ENCODE data around the gene ADGRL2. TPM values are rescaled to one million over a fixed set of nuclear protein-coding genes. Genes with fewer than 3 reads are reported as not detected.

Gene ADGRL2
- total RNA-seq, 1 experiment from 2014 or later = 0.20 TPM

DNA sequence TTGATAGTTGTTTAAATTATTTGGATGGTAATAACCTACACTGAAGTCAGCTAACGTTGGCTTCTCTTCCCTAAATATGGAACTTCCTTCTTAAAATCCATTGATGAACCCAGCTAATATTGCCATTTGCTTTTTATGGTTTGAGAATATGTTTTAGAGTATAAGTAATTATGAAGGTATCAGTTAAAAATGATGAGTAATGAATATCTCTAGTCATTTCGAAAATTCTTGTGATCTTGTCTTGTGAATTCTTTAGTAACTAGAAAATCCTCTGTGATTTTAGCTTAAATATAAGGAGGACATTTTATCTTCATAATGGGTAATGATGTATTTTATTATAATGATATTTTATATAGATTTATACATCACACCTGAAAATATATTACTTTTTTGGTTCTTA lies 50.5 kb downstream of the ADGRL2 start:
- H3K36me3 ChIP-seq (ENCODE audit: control insufficient read depth in 1 of 2, insufficient read depth in 2 of 2, low read length in 2 of 2) = no peaks in the 10 kb centered on the region
- intact Hi-C loops (cut with micrococcal nuclease) = no loop called here
- DNase-seq (ENCODE audit: low read depth, low spot score) (no peak), ATAC-seq (no peak)
- no peaks in the 10 kb centered on the region for H3K79me2 ChIP-seq (ENCODE audit: insufficient read depth, low read length)
- no peak overlapping the region for H2AFZ ChIP-seq (ENCODE audit: low read depth, low read length, poor library complexity, severe bottlenecking)
- POLR2A ChIA-PET = no interaction called here
- H3K4me2 ChIP-seq (ENCODE audit: low read length) = no peak overlapping the region
- H3K4me1 ChIP-seq (ENCODE audit: control insufficient read depth in 1 of 2, insufficient read depth in 2 of 2, low read length in 2 of 2) = no peaks in the 10 kb centered on the region
- RAD21 ChIA-PET (ENCODE audit: low non-redundant PET in 1 of 2, low total read pairs in 2 of 2, uncharacterized antibody in 2 of 2, unreplicated experiment in 2 of 2) = no interaction called here
- CTCF ChIA-PET = no interaction called here
- no peaks in the 10 kb centered on the region for H3K9me2 ChIP-seq (ENCODE audit: insufficient read depth)
- 0 out of 2 replicates have a peak, but pooled peaks cover 4% of the 10 kb centered on the region for H3K27me3 ChIP-seq (ENCODE audit: insufficient read depth, low read length)
- no peak overlapping the region for H3K4me3 ChIP-seq (replicated peaks in 1 of 2; ENCODE audit: low read depth in 1 of 2, low read length in 2 of 2)
- H3K27ac ChIP-seq (ENCODE audit: low read depth, low read length) = no peak overlapping the region
- no peaks in the 10 kb centered on the region for H3K9me3 ChIP-seq (ENCODE audit: control insufficient read depth in 1 of 2, insufficient read depth in 1 of 2, low read depth in 1 of 2, low read length in 2 of 2)
- TF ChIP-seq YY1 (IDR thresholded peaks at IDR 0.05; ENCODE audit: extremely low read depth, insufficient replicate concordance, low read depth, low read length) = no peak
- no peak for TF ChIP-seq TCF7L2 (IDR thresholded peaks at IDR 0.05; ENCODE audit: borderline replicate concordance, extremely low read depth, insufficient read depth, insufficient read length)
- TF ChIP-seq SRF (IDR thresholded peaks at IDR 0.05; ENCODE audit: low read depth) = no peak
- no peak for TF ChIP-seq CEBPB (IDR thresholded peaks at IDR 0.05; ENCODE audit: low read depth)
- TF ChIP-seq, protein P1, sequence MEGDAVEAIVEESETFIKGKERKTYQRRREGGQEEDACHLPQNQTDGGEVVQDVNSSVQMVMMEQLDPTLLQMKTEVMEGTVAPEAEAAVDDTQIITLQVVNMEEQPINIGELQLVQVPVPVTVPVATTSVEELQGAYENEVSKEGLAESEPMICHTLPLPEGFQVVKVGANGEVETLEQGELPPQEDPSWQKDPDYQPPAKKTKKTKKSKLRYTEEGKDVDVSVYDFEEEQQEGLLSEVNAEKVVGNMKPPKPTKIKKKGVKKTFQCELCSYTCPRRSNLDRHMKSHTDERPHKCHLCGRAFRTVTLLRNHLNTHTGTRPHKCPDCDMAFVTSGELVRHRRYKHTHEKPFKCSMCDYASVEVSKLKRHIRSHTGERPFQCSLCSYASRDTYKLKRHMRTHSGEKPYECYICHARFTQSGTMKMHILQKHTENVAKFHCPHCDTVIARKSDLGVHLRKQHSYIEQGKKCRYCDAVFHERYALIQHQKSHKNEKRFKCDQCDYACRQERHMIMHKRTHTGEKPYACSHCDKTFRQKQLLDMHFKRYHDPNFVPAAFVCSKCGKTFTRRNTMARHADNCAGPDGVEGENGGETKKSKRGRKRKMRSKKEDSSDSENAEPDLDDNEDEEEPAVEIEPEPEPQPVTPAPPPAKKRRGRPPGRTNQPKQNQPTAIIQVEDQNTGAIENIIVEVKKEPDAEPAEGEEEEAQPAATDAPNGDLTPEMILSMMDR (IDR thresholded peaks at IDR 0.05 in 2 of 3, conservative IDR thresholded peaks at IDR 0.05 in 1 of 3; ENCODE audit: borderline replicate concordance in 1 of 3, insufficient read depth in 1 of 3, low read depth in 2 of 3, low read length in 2 of 3) = no peak
- no peaks in the 10 kb centered on the region for H4K20me1 ChIP-seq (ENCODE audit: insufficient read depth)
- BruUV-seq (replicated peaks) = no TSS peak
- no peak overlapping the region for H3K9ac ChIP-seq (ENCODE audit: low read length)

DNA sequence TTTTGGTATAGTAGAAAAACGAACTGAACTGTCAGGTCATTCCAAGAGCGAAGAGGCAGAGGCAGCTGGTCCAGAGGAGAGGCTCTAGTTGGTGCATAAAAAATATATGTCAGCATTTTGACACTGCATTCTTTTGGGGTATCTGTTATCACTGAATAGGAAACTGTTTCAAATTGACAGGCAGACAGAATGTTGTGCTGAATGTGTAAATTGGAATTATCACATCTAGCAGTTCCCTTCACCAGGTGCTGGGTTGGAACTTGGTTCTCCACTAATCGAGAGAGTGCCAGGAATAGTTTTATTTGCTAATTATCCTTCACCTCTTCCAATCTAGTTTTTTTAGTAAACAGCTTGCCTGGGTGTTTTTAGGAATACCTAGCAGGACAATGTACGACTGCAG lies 52.2 kb downstream of the ADGRL2 start:
- no peaks in the 10 kb centered on the region for H3K9me3 ChIP-seq (ENCODE audit: control insufficient read depth in 1 of 2, insufficient read depth in 1 of 2, low read depth in 1 of 2, low read length in 2 of 2)
- no peaks in the 10 kb centered on the region for H3K79me2 ChIP-seq (ENCODE audit: insufficient read depth, low read length)
- H3K9me2 ChIP-seq (ENCODE audit: insufficient read depth) = no peaks in the 10 kb centered on the region
- H3K4me1 ChIP-seq (ENCODE audit: control insufficient read depth in 1 of 2, insufficient read depth in 2 of 2, low read length in 2 of 2) = no peaks in the 10 kb centered on the region
- no peak for DNase-seq (ENCODE audit: low read depth, low spot score)
- no peak overlapping the region for H3K27ac ChIP-seq (ENCODE audit: low read depth, low read length)
- H3K36me3 ChIP-seq (ENCODE audit: control insufficient read depth in 1 of 2, insufficient read depth in 2 of 2, low read length in 2 of 2) = no peaks in the 10 kb centered on the region
- POLR2A ChIA-PET = no interaction called here
- intact Hi-C loops (cut with micrococcal nuclease) = no loop called here
- no peak overlapping the region for H3K4me2 ChIP-seq (ENCODE audit: low read length)
- no peaks in the 10 kb centered on the region for H3K27me3 ChIP-seq (ENCODE audit: insufficient read depth, low read length)
- no peak overlapping the region for H3K4me3 ChIP-seq (replicated peaks in 1 of 2; ENCODE audit: low read depth in 1 of 2, low read length in 2 of 2)
- no peak for ATAC-seq
- no peaks in the 10 kb centered on the region for H4K20me1 ChIP-seq (ENCODE audit: insufficient read depth)
- CTCF ChIA-PET = no interaction called here
- no TSS peak for BruUV-seq (replicated peaks)
- RAD21 ChIA-PET (ENCODE audit: low non-redundant PET in 1 of 2, low total read pairs in 2 of 2, uncharacterized antibody in 2 of 2, unreplicated experiment in 2 of 2) = no interaction called here
- H3K9ac ChIP-seq (ENCODE audit: low read length) = no peak overlapping the region
- H2AFZ ChIP-seq (ENCODE audit: low read depth, low read length, poor library complexity, severe bottlenecking) = no peak overlapping the region
- TF ChIP-seq SRF (IDR thresholded peaks at IDR 0.05; ENCODE audit: low read depth) = no peak
- TF ChIP-seq, protein P2, sequence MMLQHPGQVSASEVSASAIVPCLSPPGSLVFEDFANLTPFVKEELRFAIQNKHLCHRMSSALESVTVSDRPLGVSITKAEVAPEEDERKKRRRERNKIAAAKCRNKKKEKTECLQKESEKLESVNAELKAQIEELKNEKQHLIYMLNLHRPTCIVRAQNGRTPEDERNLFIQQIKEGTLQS (IDR thresholded peaks at IDR 0.05) = no peak
- no peak for TF ChIP-seq ELF1 (IDR thresholded peaks at IDR 0.05; ENCODE audit: borderline replicate concordance, low read depth)
- TF ChIP-seq, protein P3, sequence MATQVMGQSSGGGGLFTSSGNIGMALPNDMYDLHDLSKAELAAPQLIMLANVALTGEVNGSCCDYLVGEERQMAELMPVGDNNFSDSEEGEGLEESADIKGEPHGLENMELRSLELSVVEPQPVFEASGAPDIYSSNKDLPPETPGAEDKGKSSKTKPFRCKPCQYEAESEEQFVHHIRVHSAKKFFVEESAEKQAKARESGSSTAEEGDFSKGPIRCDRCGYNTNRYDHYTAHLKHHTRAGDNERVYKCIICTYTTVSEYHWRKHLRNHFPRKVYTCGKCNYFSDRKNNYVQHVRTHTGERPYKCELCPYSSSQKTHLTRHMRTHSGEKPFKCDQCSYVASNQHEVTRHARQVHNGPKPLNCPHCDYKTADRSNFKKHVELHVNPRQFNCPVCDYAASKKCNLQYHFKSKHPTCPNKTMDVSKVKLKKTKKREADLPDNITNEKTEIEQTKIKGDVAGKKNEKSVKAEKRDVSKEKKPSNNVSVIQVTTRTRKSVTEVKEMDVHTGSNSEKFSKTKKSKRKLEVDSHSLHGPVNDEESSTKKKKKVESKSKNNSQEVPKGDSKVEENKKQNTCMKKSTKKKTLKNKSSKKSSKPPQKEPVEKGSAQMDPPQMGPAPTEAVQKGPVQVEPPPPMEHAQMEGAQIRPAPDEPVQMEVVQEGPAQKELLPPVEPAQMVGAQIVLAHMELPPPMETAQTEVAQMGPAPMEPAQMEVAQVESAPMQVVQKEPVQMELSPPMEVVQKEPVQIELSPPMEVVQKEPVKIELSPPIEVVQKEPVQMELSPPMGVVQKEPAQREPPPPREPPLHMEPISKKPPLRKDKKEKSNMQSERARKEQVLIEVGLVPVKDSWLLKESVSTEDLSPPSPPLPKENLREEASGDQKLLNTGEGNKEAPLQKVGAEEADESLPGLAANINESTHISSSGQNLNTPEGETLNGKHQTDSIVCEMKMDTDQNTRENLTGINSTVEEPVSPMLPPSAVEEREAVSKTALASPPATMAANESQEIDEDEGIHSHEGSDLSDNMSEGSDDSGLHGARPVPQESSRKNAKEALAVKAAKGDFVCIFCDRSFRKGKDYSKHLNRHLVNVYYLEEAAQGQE (IDR thresholded peaks at IDR 0.05; ENCODE audit: low read depth) = no peak
- TF ChIP-seq SIN3A (IDR thresholded peaks at IDR 0.05; ENCODE audit: low read depth) = no peak
- TF ChIP-seq, protein P4, sequence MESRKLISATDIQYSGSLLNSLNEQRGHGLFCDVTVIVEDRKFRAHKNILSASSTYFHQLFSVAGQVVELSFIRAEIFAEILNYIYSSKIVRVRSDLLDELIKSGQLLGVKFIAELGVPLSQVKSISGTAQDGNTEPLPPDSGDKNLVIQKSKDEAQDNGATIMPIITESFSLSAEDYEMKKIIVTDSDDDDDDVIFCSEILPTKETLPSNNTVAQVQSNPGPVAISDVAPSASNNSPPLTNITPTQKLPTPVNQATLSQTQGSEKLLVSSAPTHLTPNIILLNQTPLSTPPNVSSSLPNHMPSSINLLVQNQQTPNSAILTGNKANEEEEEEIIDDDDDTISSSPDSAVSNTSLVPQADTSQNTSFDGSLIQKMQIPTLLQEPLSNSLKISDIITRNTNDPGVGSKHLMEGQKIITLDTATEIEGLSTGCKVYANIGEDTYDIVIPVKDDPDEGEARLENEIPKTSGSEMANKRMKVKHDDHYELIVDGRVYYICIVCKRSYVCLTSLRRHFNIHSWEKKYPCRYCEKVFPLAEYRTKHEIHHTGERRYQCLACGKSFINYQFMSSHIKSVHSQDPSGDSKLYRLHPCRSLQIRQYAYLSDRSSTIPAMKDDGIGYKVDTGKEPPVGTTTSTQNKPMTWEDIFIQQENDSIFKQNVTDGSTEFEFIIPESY (IDR thresholded peaks at IDR 0.05; ENCODE audit: extremely low read depth, insufficient replicate concordance, low read length) = no peak
- TF ChIP-seq TCF7L2 (IDR thresholded peaks at IDR 0.05; ENCODE audit: borderline replicate concordance, extremely low read depth, insufficient read depth, insufficient read length) = no peak
- TF ChIP-seq, protein P5, sequence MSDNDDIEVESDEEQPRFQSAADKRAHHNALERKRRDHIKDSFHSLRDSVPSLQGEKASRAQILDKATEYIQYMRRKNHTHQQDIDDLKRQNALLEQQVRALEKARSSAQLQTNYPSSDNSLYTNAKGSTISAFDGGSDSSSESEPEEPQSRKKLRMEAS (IDR thresholded peaks at IDR 0.05) = no peak
- no peak for TF ChIP-seq SP1 (IDR thresholded peaks at IDR 0.05; ENCODE audit: low read depth)
